ENCODE measurements around the gene PASK.

The PASK gene

GRCh38 chr2:241179899-241180298 lies 30.6 kb upstream of the PASK start:
- peak; percentile 5 for DNase-seq

- no peak for DNase-seq
These were observed 29.7 kb upstream of the PASK start for GRCh38 chr2:241178961-241179360.

- DNase-seq, result no peak
These were observed 28.5 kb upstream of the PASK start for GRCh38 chr2:241177526-241178334.

- no peak for DNase-seq
These were observed 24.3 kb upstream of the PASK start for GRCh38 chr2:241173557-241173956.

- no peak for DNase-seq
These were observed 19.1 kb upstream of the PASK start for GRCh38 chr2:241168366-241168765.

GRCh38 chr2:241163601-241164118 lies 14.4 kb upstream of the PASK start:
- DNase-seq, result no peak

GRCh38 chr2:241161646-241162281 lies 12.5 kb upstream of the PASK start:
- DNase-seq, result peak; percentile 66

- DNase-seq, result no peak
These were observed 11.0 kb upstream of the PASK start for GRCh38 chr2:241160318-241160717.

- no peak for DNase-seq
These were observed 9.8 kb upstream of the PASK start for GRCh38 chr2:241159116-241159515.

GRCh38 chr2:241158546-241158900 lies 9.3 kb upstream of the PASK start:
- DNase-seq, result no peak

- peak; percentile 54 for DNase-seq
These were observed 8.7 kb upstream of the PASK start for GRCh38 chr2:241157841-241158545.

- DNase-seq, result no peak
These were observed 7.7 kb upstream of the PASK start for GRCh38 chr2:241156971-241157441.

- no peak for DNase-seq
These were observed 6.7 kb upstream of the PASK start for GRCh38 chr2:241155936-241156335.

- peak; percentile 39 for DNase-seq
These were observed 5.6 kb upstream of the PASK start for GRCh38 chr2:241154915-241155314.

GRCh38 chr2:241153616-241154015 lies 4.3 kb upstream of the PASK start:
- no peak for DNase-seq

- no peak for DNase-seq
These were observed 2.8 kb upstream of the PASK start for GRCh38 chr2:241151934-241152660.

- DNase-seq, result peak; percentile 37
These were observed 1.6 kb upstream of the PASK start for GRCh38 chr2:241150660-241151530.

GRCh38 chr2:241149925-241150659 lies 820 bp upstream of the PASK start, which contains the start of gene PPP1R7:
TSS of gene PPP1R7 (plus strand) at chr2:241150467. CDS start at chr2:241150496, 29 bp downstream.
- DNase-seq, result peak; percentile 90

- no peak for DNase-seq
These were observed 328 bp upstream of the PASK start for GRCh38 chr2:241149675-241149924.

GRCh38 chr2:241148239-241148638 lies 1.0 kb downstream of the PASK start:
- DNase-seq, result no peak

- no peak for DNase-seq
These were observed 1.9 kb downstream of the PASK start for GRCh38 chr2:241147336-241147735.
